ENCODE data around the gene ANKLE1. TPM values are rescaled to one million over a fixed set of nuclear protein-coding genes. Genes with fewer than 3 reads are reported as not detected.

The ANKLE1 gene
- polyA plus RNA-seq, 1 donor (not counting 4 experiments of a cell fraction or from before 2014, with no cell fraction given) = 0.30 TPM

- peak overlapping the region; percentile 37 for H2AFZ ChIP-seq (ENCODE audit: control insufficient read depth, low read length)
- no peaks in the 10 kb centered on the region for H3K9me3 ChIP-seq (ENCODE audit: control insufficient read depth, low read depth, low read length)
- peak overlapping the region; percentile 73 for H3K9ac ChIP-seq (ENCODE audit: control insufficient read depth, extremely low read depth, insufficient read depth, low read length)
- H4K20me1 ChIP-seq (ENCODE audit: control insufficient read depth, extremely low read depth, insufficient read depth, low read length) = no peaks in the 10 kb centered on the region
- DNase-seq (ENCODE audit: low read depth, low spot score) (no peak), FAIRE-seq (no peak)
- H3K9me1 ChIP-seq (ENCODE audit: control insufficient read depth, extremely low read depth, insufficient read depth, low read length) = no peaks in the 10 kb centered on the region
- peaks cover 40% of the 10 kb centered on the region for H3K79me2 ChIP-seq (ENCODE audit: control insufficient read depth, insufficient read depth, low read length)
- H3K27ac ChIP-seq (ENCODE audit: control insufficient read depth, insufficient read depth, low read length) = no peak overlapping the region
- no peaks in the 10 kb centered on the region for H3K36me3 ChIP-seq (ENCODE audit: control insufficient read depth in 2 of 2, extremely low read depth in 1 of 2, insufficient read depth in 2 of 2, low read length in 2 of 2)
- H3K4me3 ChIP-seq (ENCODE audit: control insufficient read depth in 2 of 3, extremely low read depth in 1 of 3, insufficient read depth in 2 of 3, low read depth in 1 of 3, low read length in 3 of 3) = peak overlapping the region; percentile 82 to 92 (median 86)
- peaks cover 26% of the 10 kb centered on the region for H3K4me1 ChIP-seq (ENCODE audit: control insufficient read depth, extremely low read depth, insufficient read depth, low read length)
- TF ChIP-seq EZH2 (IDR thresholded peaks at IDR 0.05; ENCODE audit: low read length) (no peak), CTCF (optimal IDR thresholded peaks at IDR 0.05 in 1 of 3, IDR thresholded peaks at IDR 0.05 in 1 of 3, conservative IDR thresholded peaks at IDR 0.05 in 1 of 3; ENCODE audit: extremely low read depth in 1 of 3, insufficient read depth in 2 of 3, low read length in 3 of 3) (no peak)
- no peaks in the 10 kb centered on the region for H3K27me3 ChIP-seq (ENCODE audit: control insufficient read depth, extremely low read depth, insufficient read depth, low read length)
- H3K4me2 ChIP-seq (ENCODE audit: control insufficient read depth, extremely low read depth, insufficient read depth, low read depth, low read length) = peak overlapping the region; percentile 70
- dilution Hi-C loops (cut with MboI; ENCODE audit: extremely low pct_ligation_motif_present, low sequenced_read_pairs) = no loop called here
Measured at GRCh38 chr19:17244618-17245534, 36.8 kb upstream of the ANKLE1 start.

- Histone ChIP-seq H2AFZ (ENCODE audit: control insufficient read depth, low read length) (peak within 1 kb of the TSS; percentile 37), H3K9me1 (ENCODE audit: control insufficient read depth, extremely low read depth, insufficient read depth, low read length) (no peaks in the 10 kb centered on the region), H3K27ac (ENCODE audit: control insufficient read depth, insufficient read depth, low read length) (no peak within 1 kb of the TSS), H3K27me3 (ENCODE audit: control insufficient read depth, extremely low read depth, insufficient read depth, low read length) (no peaks in the 10 kb centered on the region), H3K4me2 (ENCODE audit: control insufficient read depth, extremely low read depth, insufficient read depth, low read depth, low read length) (peak within 1 kb of the TSS; percentile 76), H3K9ac (ENCODE audit: control insufficient read depth, extremely low read depth, insufficient read depth, low read length) (peak within 1 kb of the TSS; percentile 73), H4K20me1 (ENCODE audit: control insufficient read depth, extremely low read depth, insufficient read depth, low read length) (no peaks in the 10 kb centered on the region), H3K79me2 (ENCODE audit: control insufficient read depth, insufficient read depth, low read length) (peaks cover 39% of the 10 kb centered on the region), H3K9me3 (ENCODE audit: control insufficient read depth, low read depth, low read length) (no peaks in the 10 kb centered on the region), H3K36me3 (ENCODE audit: control insufficient read depth in 2 of 2, extremely low read depth in 1 of 2, insufficient read depth in 2 of 2, low read length in 2 of 2) (no peaks in the 10 kb centered on the region), H3K4me1 (ENCODE audit: control insufficient read depth, extremely low read depth, insufficient read depth, low read length) (peaks cover 26% of the 10 kb centered on the region), H3K4me3 (ENCODE audit: control insufficient read depth in 2 of 3, extremely low read depth in 1 of 3, insufficient read depth in 2 of 3, low read depth in 1 of 3, low read length in 3 of 3) (peak within 1 kb of the TSS; percentile 82 to 92 (median 86))
- dilution Hi-C loops (cut with MboI; ENCODE audit: extremely low pct_ligation_motif_present, low sequenced_read_pairs) = no loop called here
- DNase-seq (ENCODE audit: low read depth, low spot score) = no peak
- TF ChIP-seq EZH2 (IDR thresholded peaks at IDR 0.05; ENCODE audit: low read length) (no peak), CTCF (optimal IDR thresholded peaks at IDR 0.05 in 1 of 3, IDR thresholded peaks at IDR 0.05 in 1 of 3, conservative IDR thresholded peaks at IDR 0.05 in 1 of 3; ENCODE audit: extremely low read depth in 1 of 3, insufficient read depth in 2 of 3, low read length in 3 of 3) (no peak)
- FAIRE-seq = no peak
Measured at GRCh38 chr19:17245535-17245984, 36.1 kb upstream of the ANKLE1 start, which contains the start of gene NR2F6. Gene NR2F6 (minus strand): TSS chr19:17245919. CDS start chr19:17245220, 699 bp downstream.
